HepG2 (cell line): ENCODE results near the gene CYTH1.
"Not testable (repeated sequence)": the region's sequence is repeated elsewhere in the genome, so short reads cannot be mapped to it uniquely, and the experiment has no call there.

Experiments
- CEBPB ChIP-seq: IDR thresholded peaks from 2 replicates; pipeline ENCODE4 v1.6.1; 2011; ENCODE audit warnings: low read depth, low read length, improper control_type of control experiment, borderline replicate concordance
- CTCF ChIP-seq: sonication (generic); formaldehyde crosslinking; IDR thresholded peaks from 2 replicates; pipeline ENCODE4 v1.5.0; 2020; ENCODE audit warnings: mild to moderate bottlenecking, missing genetic modification reagents, moderate library complexity
- EED ChIP-seq: sonication (generic); formaldehyde crosslinking; IDR thresholded peaks from 2 replicates; pipeline ENCODE4 v1.5.0; 2020; ENCODE audit warnings: mild to moderate bottlenecking, missing genetic modification reagents
- ELF1 ChIP-seq: sonication (generic); formaldehyde crosslinking; IDR thresholded peaks from 2 replicates; pipeline ENCODE4 v1.4.0; 2020; ENCODE audit warnings: missing genetic modification reagents
- EZH2 ChIP-seq: conservative IDR thresholded peaks from 2 replicates; pipeline ENCODE4 v1.6.1; 2012; ENCODE audit warnings: mild to moderate bottlenecking, low read depth, low read length, moderate library complexity
- FOXM1 ChIP-seq: sonication (generic); formaldehyde crosslinking; IDR thresholded peaks from 2 replicates; pipeline ENCODE4 v1.5.0; 2020; ENCODE audit warnings: missing genetic modification reagents
- FOXP1 ChIP-seq, 2 experiments: fragments of 450-650 bp in 1 of 2; IDR thresholded peaks; 2 replicates each; pipeline ENCODE4 v1.6.1; 2017 to 2018; ENCODE audit warnings: antibody characterized with exemption in 1 of 2
- HNF4G ChIP-seq, 2 experiments: sonication (generic) in 1 of 2; formaldehyde crosslinking in 1 of 2; IDR thresholded peaks; 2 replicates each; pipeline versions ENCODE4 v1.4.0 to v1.6.1; 2011 to 2020; ENCODE audit warnings: borderline replicate concordance in 2 of 2, low read depth in 2 of 2, mild to moderate bottlenecking in 2 of 2, low read length in 1 of 2, missing genetic modification reagents in 1 of 2, moderate library complexity in 1 of 2
- MXI1 ChIP-seq: IDR thresholded peaks from 3 replicates; pipeline ENCODE4 v1.6.1; 2012; ENCODE audit warnings: low read depth, low read length, inconsistent platforms, borderline replicate concordance
- RBM39 ChIP-seq: fragments of 200-400 bp; formaldehyde crosslinking; IDR thresholded peaks from one replicate; pipeline ENCODE4 v1.6.1; 2018; ENCODE audit warnings: antibody characterized with exemption, mild to moderate bottlenecking, low read depth, low read length; ENCODE audit not compliant: poor library complexity, severe bottlenecking
- TCF12 ChIP-seq, 2 experiments: fragments of 450-650 bp in 1 of 2; sonication (generic) in 1 of 2; formaldehyde crosslinking in 1 of 2; IDR thresholded peaks; 2 replicates each; pipeline versions ENCODE4 v1.6.1 to v1.8.0; 2017 to 2022; ENCODE audit warnings: antibody characterized with exemption in 1 of 2, mild to moderate bottlenecking in 1 of 2, missing genetic modification reagents in 1 of 2, moderate library complexity in 1 of 2
- ZBTB26 ChIP-seq: IDR thresholded peaks from 2 replicates; pipeline ENCODE4 v1.6.1; 2016; ENCODE audit warnings: missing compliant biosample characterization, missing genetic modification reagents, borderline replicate concordance
- ZNF784 ChIP-seq: sonication (generic); formaldehyde crosslinking; IDR thresholded peaks from 2 replicates; pipeline ENCODE4 v1.5.1; 2020; ENCODE audit warnings: missing genetic modification reagents, mild to moderate bottlenecking, borderline replicate concordance

DNA sequence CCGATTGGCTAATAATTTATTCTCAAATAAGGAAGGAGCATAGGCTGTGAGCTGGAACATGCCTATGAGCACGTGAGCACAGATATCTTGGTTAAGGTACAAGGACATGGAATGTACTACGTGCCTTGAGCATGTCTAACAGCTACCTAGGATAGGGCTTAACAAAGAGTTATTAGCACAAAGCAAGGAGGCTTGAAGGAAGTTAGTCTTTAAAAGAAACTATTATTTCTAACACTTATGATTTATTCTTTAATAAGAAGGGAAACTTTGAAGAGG, 110.4 kb downstream of the CYTH1 start:
- not testable (repeated sequence) for TF ChIP-seq TCF12 (IDR thresholded peaks at IDR 0.05); TCF12 (CRISPR knock-in tag; IDR thresholded peaks at IDR 0.05); ELF1 (CRISPR knock-in tag); CTCF (CRISPR knock-in tag); MXI1; CEBPB; FOXM1 (CRISPR knock-in tag); FOXP1 (IDR thresholded peaks at IDR 0.05); FOXP1 (CRISPR knock-in tag; IDR thresholded peaks at IDR 0.05); EED (CRISPR knock-in tag); RBM39; HNF4G (IDR thresholded peaks at IDR 0.05; ENCODE audit: borderline replicate concordance, low read depth, low read length); HNF4G (CRISPR knock-in tag; IDR thresholded peaks at IDR 0.05; ENCODE audit: borderline replicate concordance, low read depth); ZBTB26 (CRISPR knock-in tag); ZNF784 (CRISPR knock-in tag); EZH2
